HCT116 (cell line): ENCODE data around the gene TTBK1.

Source experiments
- CEBPB ChIP-seq: IDR thresholded peaks from 2 replicates; pipeline ENCODE4 v1.6.1; 2012; ENCODE audit warnings: low read depth
- CTCF ChIP-seq, 3 experiments: fragments of 200-600 bp in 1 of 3; sonication (generic) in 1 of 3; IDR thresholded peaks in 2 of 3; conservative IDR thresholded peaks in 1 of 3; 2 replicates each; pipeline ENCODE4 v1.5.1; 2012 to 2017; ENCODE audit warnings: low read depth in 2 of 3, low read length in 2 of 3, antibody characterized with exemption in 1 of 3, borderline replicate concordance in 1 of 3, control low read depth in 1 of 3, mild to moderate bottlenecking in 1 of 3, mixed read lengths in 1 of 3, mixed run types in 1 of 3, moderate library complexity in 1 of 3; ENCODE audit not compliant: insufficient read depth in 1 of 3
- ELF1 ChIP-seq: IDR thresholded peaks from 2 replicates; pipeline ENCODE4 v1.6.1; 2012; ENCODE audit warnings: low read depth, borderline replicate concordance
- POLR2A ChIP-seq: IDR thresholded peaks from 2 replicates; pipeline ENCODE4 v1.7.0; 2011; ENCODE audit warnings: borderline replicate concordance; ENCODE audit not compliant: insufficient read depth, insufficient read length; ENCODE audit errors: extremely low read depth
- POLR2AphosphoS5 ChIP-seq: IDR thresholded peaks from 2 replicates; pipeline ENCODE4 v1.6.1; 2011; ENCODE audit warnings: mild to moderate bottlenecking, low read depth, low read length, moderate library complexity
- SIN3A ChIP-seq: IDR thresholded peaks from 2 replicates; pipeline ENCODE4 v1.6.1; 2012; ENCODE audit warnings: low read depth
- SP1 ChIP-seq: IDR thresholded peaks from 2 replicates; pipeline ENCODE4 v1.6.1; 2012; ENCODE audit warnings: low read depth
- YY1 ChIP-seq: IDR thresholded peaks from 2 replicates; pipeline ENCODE4 v1.6.1; 2011; ENCODE audit warnings: low read length, low read depth, moderate library complexity, mild to moderate bottlenecking; ENCODE audit not compliant: insufficient replicate concordance; ENCODE audit errors: extremely low read depth
- ZNF274 ChIP-seq: fragments of 200-500 bp; sonication (Bioruptor generic); IDR thresholded peaks from 2 replicates; pipeline ENCODE4 v1.6.1; 2014; ENCODE audit warnings: mild to moderate bottlenecking, low read depth, low read length, inconsistent platforms

- TF ChIP-seq SIN3A (no peak), POLR2A (no peak), CTCF (IDR thresholded peaks at IDR 0.05 in 2 of 3, conservative IDR thresholded peaks at IDR 0.05 in 1 of 3; ENCODE audit: borderline replicate concordance in 1 of 3, insufficient read depth in 1 of 3, low read depth in 2 of 3, low read length in 2 of 3) (no peak), SP1 (no peak), YY1 (no peak), ZNF274 (no peak), ELF1 (no peak), POLR2AphosphoS5 (no peak), CEBPB (no peak)
Measured at GRCh38 chr6:43207286-43207685, 36.0 kb upstream of the TTBK1 start.
